GM23248 (cell line): ENCODE results near the gene PACS1.

Source experiments
- EZH2 ChIP-seq: fragments of 200-600 bp; sonication (generic); IDR thresholded peaks from 2 replicates; pipeline ENCODE4 v1.6.1; 2018; ENCODE audit warnings: antibody characterized with exemption, mild to moderate bottlenecking; ENCODE audit not compliant: insufficient read depth, poor library complexity, severe bottlenecking
- EZH2phosphoT487 ChIP-seq: fragments of 200-600 bp; sonication (generic); IDR thresholded peaks from 2 replicates; pipeline ENCODE4 v1.6.1; 2018; ENCODE audit warnings: antibody characterized with exemption, moderate library complexity, mild to moderate bottlenecking, low read depth; ENCODE audit not compliant: insufficient read depth

GRCh38 chr11:66289548-66290329, 219.7 kb downstream of the PACS1 start:
- TF ChIP-seq EZH2 = no peak
- no peak for TF ChIP-seq EZH2phosphoT487
